Uterus (tissue), 2 donors: ENCODE data around the gene SMAD2.

Experiments used
- POLR2A ChIP-seq, 2 donors: fragments of 450-650 bp; IDR thresholded peaks; one replicate each; pipeline ENCODE4 v1.6.1; 2016; ENCODE audit warnings: antibody characterized with exemption in 2 of 2, mild to moderate bottlenecking in 1 of 2, moderate library complexity in 1 of 2
- TF ChIP-seq, protein P1 (sequence below), 4 experiments: fragments of 200-600 bp in 2 of 4; fragments of 450-650 bp in 2 of 4; sonication (generic) in 2 of 4; IDR thresholded peaks; one replicate each; pipeline ENCODE4 v1.5.1; 2016 to 2019; ENCODE audit warnings: antibody characterized with exemption in 4 of 4, mild to moderate bottlenecking in 2 of 4, moderate library complexity in 1 of 4

DNA sequence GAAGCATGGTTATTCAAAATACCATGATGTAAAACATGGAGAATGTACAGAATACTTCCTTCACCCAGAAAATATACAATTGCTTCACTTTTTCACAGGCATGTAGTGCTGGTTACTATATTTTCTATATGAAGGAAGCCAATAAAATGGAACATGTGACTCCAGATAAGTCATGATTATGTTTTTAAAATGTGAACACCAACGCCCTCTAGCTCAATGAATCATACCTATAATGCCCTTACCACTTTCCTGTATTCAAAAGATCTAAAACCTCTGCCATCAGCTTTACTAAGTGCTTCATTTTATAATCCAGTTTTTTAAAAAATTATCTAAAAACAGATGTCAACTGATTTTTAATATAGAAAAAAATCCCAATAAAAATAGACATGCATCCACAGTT is 59.9 kb downstream of the SMAD2 start:
- TF ChIP-seq, protein P1, sequence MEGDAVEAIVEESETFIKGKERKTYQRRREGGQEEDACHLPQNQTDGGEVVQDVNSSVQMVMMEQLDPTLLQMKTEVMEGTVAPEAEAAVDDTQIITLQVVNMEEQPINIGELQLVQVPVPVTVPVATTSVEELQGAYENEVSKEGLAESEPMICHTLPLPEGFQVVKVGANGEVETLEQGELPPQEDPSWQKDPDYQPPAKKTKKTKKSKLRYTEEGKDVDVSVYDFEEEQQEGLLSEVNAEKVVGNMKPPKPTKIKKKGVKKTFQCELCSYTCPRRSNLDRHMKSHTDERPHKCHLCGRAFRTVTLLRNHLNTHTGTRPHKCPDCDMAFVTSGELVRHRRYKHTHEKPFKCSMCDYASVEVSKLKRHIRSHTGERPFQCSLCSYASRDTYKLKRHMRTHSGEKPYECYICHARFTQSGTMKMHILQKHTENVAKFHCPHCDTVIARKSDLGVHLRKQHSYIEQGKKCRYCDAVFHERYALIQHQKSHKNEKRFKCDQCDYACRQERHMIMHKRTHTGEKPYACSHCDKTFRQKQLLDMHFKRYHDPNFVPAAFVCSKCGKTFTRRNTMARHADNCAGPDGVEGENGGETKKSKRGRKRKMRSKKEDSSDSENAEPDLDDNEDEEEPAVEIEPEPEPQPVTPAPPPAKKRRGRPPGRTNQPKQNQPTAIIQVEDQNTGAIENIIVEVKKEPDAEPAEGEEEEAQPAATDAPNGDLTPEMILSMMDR (IDR thresholded peaks at IDR 0.05), result no peak
- no peak for TF ChIP-seq POLR2A (IDR thresholded peaks at IDR 0.05)
